GM19193 (cell line): ENCODE measurements around the gene UBASH3A.

Experiments used
- POLR2A ChIP-seq: IDR thresholded peaks from 4 replicates; pipeline ENCODE4 v1.6.1; 2011; ENCODE audit not compliant: insufficient read depth, insufficient read length; ENCODE audit errors: extremely low read depth

Gene UBASH3A

GRCh38 chr21:42438316-42439205, 34.9 kb downstream of the UBASH3A start:
- no peak for TF ChIP-seq POLR2A

DNA sequence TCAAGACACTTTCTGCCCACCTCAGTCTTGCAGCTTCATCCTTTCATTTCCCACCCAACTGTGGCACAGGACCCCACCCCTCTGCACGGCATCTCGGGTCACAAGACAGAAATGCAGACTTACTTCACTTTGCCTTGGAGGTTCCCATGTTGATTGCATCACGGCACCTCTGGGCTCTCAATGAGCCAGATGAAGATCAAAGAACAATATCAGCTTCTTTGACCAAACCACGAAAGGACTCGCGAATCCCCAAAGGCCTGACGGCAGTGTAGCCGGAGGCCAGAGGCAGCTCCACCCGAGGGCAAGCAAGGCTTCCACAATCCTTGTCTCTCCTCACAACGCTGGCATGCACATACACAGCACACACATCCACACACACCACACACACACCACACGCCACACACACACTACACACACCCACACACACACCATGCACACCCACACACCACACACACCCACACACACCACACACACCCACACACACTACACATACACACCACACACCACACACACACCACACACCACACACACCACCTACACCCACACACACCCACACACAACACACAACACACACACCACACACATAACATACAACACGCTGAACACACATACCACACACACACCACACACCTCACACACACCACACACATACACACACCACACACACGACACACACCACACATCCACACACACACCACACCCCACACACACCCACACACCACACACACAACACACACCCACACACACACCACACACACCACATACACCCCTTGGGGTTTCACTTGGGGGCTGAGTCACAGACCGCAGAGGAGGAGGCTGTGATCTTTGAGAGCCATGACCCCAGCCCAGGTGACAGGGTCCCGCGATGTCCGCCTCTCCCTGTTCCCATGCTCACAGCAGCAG, 35.8 kb downstream of the UBASH3A start:
- no peak for TF ChIP-seq POLR2A

- no peak for TF ChIP-seq POLR2A
Measured at GRCh38 chr21:42440187-42440792, 36.6 kb downstream of the UBASH3A start.

GRCh38 chr21:42441963-42442362, 38.3 kb downstream of the UBASH3A start:
- no peak for TF ChIP-seq POLR2A

DNA sequence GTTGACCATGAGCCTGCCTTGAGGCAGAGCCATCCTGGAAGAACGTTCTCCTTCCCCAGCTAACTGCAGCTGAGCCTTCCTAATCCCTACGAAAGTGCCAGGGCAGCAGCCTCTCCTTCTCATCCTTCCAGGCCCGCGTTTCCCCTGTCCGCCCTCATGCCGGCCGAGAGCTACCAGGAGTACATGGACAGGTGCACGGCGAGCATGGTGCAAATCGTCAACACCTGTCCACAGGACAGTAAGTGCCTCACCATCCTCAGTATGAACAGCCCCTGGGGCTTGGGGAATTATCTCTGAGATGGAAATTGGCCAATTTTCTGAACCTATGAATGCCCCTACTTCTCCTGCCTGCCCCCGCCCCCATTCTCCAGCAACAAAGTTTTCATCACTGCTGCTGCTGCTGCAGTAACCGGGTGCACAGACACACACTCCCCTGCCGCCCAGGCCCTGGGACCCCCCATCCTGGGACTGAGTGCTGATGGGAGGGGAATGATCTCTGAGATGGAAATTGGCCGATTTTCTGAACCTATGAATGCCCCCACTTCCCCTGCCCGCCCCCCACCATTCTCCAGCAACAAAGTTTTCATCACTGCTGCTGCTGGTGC, 39.6 kb downstream of the UBASH3A start:
- no peak for TF ChIP-seq POLR2A

- no peak for TF ChIP-seq POLR2A
Measured at GRCh38 chr21:42443876-42444744, 40.4 kb downstream of the UBASH3A start.

DNA sequence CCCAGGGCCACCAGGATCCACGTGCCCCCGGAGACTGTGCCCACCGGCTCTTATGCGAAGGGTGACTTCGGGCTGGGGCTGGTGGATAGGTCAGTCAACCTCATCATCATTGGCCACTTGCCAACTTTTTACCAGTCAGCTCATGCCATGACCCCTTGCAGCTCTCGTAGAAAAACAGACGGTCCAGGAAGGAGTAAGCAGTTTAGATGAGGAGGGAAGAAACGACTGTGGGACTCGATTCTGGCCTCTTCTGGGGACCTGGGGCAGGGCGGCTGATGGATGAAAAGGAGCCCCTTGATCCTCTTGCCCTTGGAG, 41.0 kb downstream of the UBASH3A start:
- no peak for TF ChIP-seq POLR2A

- TF ChIP-seq POLR2A, result no peak
Measured at GRCh38 chr21:42445311-42445710, 41.6 kb downstream of the UBASH3A start.

DNA sequence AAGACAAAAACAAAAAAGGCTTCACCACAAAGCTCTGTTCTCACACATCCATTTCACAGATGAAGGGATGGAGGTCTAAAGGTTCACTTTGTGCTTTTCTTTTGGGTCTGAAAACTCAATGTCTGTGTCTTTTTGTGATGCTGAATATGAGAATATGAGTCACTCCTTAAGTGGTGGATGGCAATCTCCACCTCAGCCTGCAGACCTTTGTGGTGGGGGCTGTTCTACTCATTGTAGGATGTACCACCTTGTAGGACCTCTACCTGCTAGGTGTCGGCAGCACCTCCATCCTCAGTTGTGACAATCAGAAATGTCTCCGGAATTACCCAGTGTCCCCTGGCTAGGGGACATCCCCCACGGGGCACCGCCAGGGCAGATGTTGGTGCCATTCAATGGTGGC, 42.8 kb downstream of the UBASH3A start:
- TF ChIP-seq POLR2A, result no peak

DNA sequence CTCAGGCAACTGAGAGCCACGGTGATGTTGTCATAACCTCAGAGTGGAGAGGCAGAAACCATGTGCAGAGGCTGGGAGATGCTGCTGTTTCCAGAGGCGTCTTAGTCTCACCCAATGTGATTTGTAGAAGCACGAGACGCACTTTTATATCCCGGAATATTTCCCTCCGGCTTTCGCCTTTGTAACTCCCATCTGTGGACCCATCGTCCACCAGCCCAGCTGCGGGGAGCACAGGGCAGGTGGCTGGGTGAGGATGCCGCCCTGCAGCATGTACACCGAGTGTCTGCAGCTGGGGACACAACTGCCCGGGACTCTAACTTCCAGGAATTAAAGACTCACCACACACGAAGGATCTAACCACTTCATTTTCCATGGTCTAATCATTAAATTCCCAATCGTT, 43.5 kb downstream of the UBASH3A start:
- TF ChIP-seq POLR2A, result no peak

GRCh38 chr21:42447732-42448131, 44.0 kb downstream of the UBASH3A start:
- no peak for TF ChIP-seq POLR2A

DNA sequence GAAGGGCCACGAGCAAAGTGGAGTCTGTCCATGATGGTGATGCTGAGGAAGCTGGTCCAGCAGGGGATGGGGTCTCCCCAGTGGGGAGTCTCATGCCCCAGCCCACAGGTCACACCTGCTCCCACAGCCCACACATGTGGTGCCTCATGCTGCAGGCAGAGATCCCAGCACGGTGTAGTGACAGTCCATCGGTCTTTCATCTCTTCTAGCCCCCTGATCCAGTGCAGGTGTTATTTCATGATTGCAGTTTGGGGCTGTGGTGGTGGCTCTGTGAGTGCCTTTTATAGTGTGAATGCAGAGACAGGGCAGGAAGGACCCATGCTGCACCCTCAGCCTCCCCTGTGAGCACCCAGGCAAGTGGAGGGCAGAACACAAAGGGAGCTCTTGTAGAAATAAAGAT, 45.0 kb downstream of the UBASH3A start:
- TF ChIP-seq POLR2A, result no peak

DNA sequence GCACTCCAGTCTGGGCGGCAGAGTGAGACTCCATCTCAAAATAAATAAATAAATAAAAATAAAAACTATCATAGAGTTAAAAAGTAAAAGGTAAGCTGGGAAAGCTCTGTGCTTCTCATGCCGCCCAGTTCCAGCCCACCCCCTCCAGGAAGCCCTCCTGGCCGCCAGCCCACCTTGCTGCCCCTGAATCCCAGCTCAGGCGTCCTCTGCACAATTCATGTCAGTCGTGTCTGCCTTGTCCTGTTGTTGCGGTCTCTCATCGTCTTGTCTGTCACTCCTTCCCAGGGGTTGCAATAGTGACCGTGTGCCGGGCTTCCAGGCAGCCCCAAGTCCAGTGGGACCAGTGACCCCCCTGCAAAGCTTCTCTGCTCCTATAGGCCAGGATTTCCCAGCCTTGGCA, 48.2 kb downstream of the UBASH3A start:
- no peak for TF ChIP-seq POLR2A
